Measurements from ENCODE around the gene SLC38A8. TPM values are rescaled to one million over a fixed set of nuclear protein-coding genes. Genes with fewer than 3 reads are reported as not detected.

The SLC38A8 gene
- total and polyA plus RNA-seq, 9 donors: 0.62 to 0.98 (median 0.66) TPM; not detected in 6

GRCh38 chr16:84068783-84069462 lies 26.3 kb upstream of the SLC38A8 start:
- TF ChIP-seq CTCF (IDR thresholded peaks at IDR 0.05) (no peak), EP300 (IDR thresholded peaks at IDR 0.05) (no peak), POLR2A (IDR thresholded peaks at IDR 0.05) (no peak)
- Histone ChIP-seq H3K27me3 (no peaks in the 10 kb centered on the region), H3K36me3 (no peaks in the 10 kb centered on the region), H3K4me1 (ENCODE audit: insufficient read depth) (no peaks in the 10 kb centered on the region), H3K9me3 (no peaks in the 10 kb centered on the region), H3K27ac (no peak overlapping the region), H3K4me3 (no peak overlapping the region)
- WGBS, 3 donors: 84 to 87% (median 86%) methylated on average over 13 of the region's 13 CpGs
- DNase-seq: no peak
- intact Hi-C loops (cut with DNase I): loop anchor here in 2 of 4 donors (10.0 kb wide), 2 partner anchors 104 to 244 kb away; partner anchors contain the start of gene NECAB2 (in 1 of the 2)

GRCh38 chr16:84068041-84068440 lies 25.4 kb upstream of the SLC38A8 start:
- Histone ChIP-seq H3K36me3 (no peaks in the 10 kb centered on the region), H3K27ac (no peak overlapping the region), H3K4me1 (ENCODE audit: insufficient read depth) (no peaks in the 10 kb centered on the region), H3K4me3 (no peak overlapping the region), H3K9me3 (no peaks in the 10 kb centered on the region), H3K27me3 (no peaks in the 10 kb centered on the region)
- 90 to 95% (median 91%) methylated on average over 8 of the region's 8 CpGs for WGBS, 3 donors
- TF ChIP-seq EP300 (IDR thresholded peaks at IDR 0.05) (no peak), POLR2A (IDR thresholded peaks at IDR 0.05) (no peak), CTCF (IDR thresholded peaks at IDR 0.05) (no peak)
- no peak for DNase-seq
- intact Hi-C loops (cut with DNase I): loop anchor here in 2 of 4 donors (10.0 kb wide), 2 partner anchors 103 to 243 kb away; partner anchors contain the start of gene NECAB2 (in 1 of the 2)

GRCh38 chr16:84067640-84068039 lies 25.0 kb upstream of the SLC38A8 start:
- Histone ChIP-seq H3K9me3 (no peaks in the 10 kb centered on the region), H3K4me3 (no peak overlapping the region), H3K36me3 (no peaks in the 10 kb centered on the region), H3K27ac (no peak overlapping the region), H3K4me1 (ENCODE audit: insufficient read depth) (no peaks in the 10 kb centered on the region), H3K27me3 (no peaks in the 10 kb centered on the region)
- intact Hi-C loops (cut with DNase I): loop anchor here in 2 of 4 donors (10.0 kb wide), 2 partner anchors 103 to 243 kb away; partner anchors contain the start of gene NECAB2 (in 1 of the 2)
- no peak for DNase-seq
- WGBS, 3 donors: 87 to 92% (median 89%) methylated on average over 9 of the region's 9 CpGs
- no peak for TF ChIP-seq EP300 (IDR thresholded peaks at IDR 0.05)
- no peak for TF ChIP-seq CTCF (IDR thresholded peaks at IDR 0.05)
- TF ChIP-seq POLR2A (IDR thresholded peaks at IDR 0.05): no peak

- Histone ChIP-seq H3K9me3 (no peaks in the 10 kb centered on the region), H3K27me3 (no peaks in the 10 kb centered on the region), H3K4me3 (no peak overlapping the region), H3K27ac (no peak overlapping the region), H3K36me3 (no peaks in the 10 kb centered on the region), H3K4me1 (ENCODE audit: insufficient read depth) (no peaks in the 10 kb centered on the region)
- intact Hi-C loops (cut with DNase I): loop anchor here in 2 of 4 donors (10.0 kb wide), 2 partner anchors 101 to 241 kb away; partner anchors contain the start of gene NECAB2 (in 1 of the 2)
- TF ChIP-seq CTCF (IDR thresholded peaks at IDR 0.05): peak; percentile 20 to 34 (median 23)
- no peak for TF ChIP-seq EP300 (IDR thresholded peaks at IDR 0.05)
- TF ChIP-seq POLR2A (IDR thresholded peaks at IDR 0.05): no peak
- 29 to 32% (median 30%) methylated on average over 12 of the region's 12 CpGs for WGBS, 3 donors
- DNase-seq: peak in 2 of 5 donors; percentile 46 to 57
Measured at GRCh38 chr16:84065536-84066132, 23.0 kb upstream of the SLC38A8 start.
